ENCODE results near the gene ATP8A2. TPM values are rescaled to one million over a fixed set of nuclear protein-coding genes. Genes with fewer than 3 reads are reported as not detected.

ATP8A2 gene
- total RNA-seq, 1 experiment from 2014 or later, result 0.26 TPM

GRCh38 chr13:25879466-25879865, 507.7 kb downstream of the ATP8A2 start:
- Mint-ChIP-seq H3K9me3 (ENCODE audit: unreplicated experiment) (no peaks in the 10 kb centered on the region), H3K27me3 (ENCODE audit: insufficient read depth, unreplicated experiment) (no peaks in the 10 kb centered on the region), H3K27ac (ENCODE audit: low read depth, unreplicated experiment) (no peak overlapping the region), H3K36me3 (ENCODE audit: insufficient read depth, unreplicated experiment) (no peaks in the 10 kb centered on the region), H3K4me3 (ENCODE audit: unreplicated experiment) (no peak overlapping the region), H3K4me1 (ENCODE audit: insufficient read depth, unreplicated experiment) (no peaks in the 10 kb centered on the region)
- ChIA-PET POLR2A (interaction anchor here (0.8 kb wide), 1 partner anchor 1367 kb away, joined by 3 read pairs; the partner anchor contains the start of gene PARP4), CTCF (no interaction called here)
- intact Hi-C loops (cut with micrococcal nuclease), result no loop called here
- no TSS peak for BruUV-seq (replicated peaks)
- TF ChIP-seq, protein P1, sequence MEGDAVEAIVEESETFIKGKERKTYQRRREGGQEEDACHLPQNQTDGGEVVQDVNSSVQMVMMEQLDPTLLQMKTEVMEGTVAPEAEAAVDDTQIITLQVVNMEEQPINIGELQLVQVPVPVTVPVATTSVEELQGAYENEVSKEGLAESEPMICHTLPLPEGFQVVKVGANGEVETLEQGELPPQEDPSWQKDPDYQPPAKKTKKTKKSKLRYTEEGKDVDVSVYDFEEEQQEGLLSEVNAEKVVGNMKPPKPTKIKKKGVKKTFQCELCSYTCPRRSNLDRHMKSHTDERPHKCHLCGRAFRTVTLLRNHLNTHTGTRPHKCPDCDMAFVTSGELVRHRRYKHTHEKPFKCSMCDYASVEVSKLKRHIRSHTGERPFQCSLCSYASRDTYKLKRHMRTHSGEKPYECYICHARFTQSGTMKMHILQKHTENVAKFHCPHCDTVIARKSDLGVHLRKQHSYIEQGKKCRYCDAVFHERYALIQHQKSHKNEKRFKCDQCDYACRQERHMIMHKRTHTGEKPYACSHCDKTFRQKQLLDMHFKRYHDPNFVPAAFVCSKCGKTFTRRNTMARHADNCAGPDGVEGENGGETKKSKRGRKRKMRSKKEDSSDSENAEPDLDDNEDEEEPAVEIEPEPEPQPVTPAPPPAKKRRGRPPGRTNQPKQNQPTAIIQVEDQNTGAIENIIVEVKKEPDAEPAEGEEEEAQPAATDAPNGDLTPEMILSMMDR (IDR thresholded peaks at IDR 0.05; ENCODE audit: unreplicated experiment), result no peak
- DNase-seq (ENCODE audit: unreplicated experiment), result no peak

- Mint-ChIP-seq H3K4me1 (ENCODE audit: insufficient read depth, unreplicated experiment) (peaks cover 4% of the 10 kb centered on the region), H3K4me3 (ENCODE audit: unreplicated experiment) (no peak overlapping the region), H3K27ac (ENCODE audit: low read depth, unreplicated experiment) (no peak overlapping the region), H3K27me3 (ENCODE audit: insufficient read depth, unreplicated experiment) (no peaks in the 10 kb centered on the region), H3K36me3 (ENCODE audit: insufficient read depth, unreplicated experiment) (no peaks in the 10 kb centered on the region), H3K9me3 (ENCODE audit: unreplicated experiment) (no peaks in the 10 kb centered on the region)
- no TSS peak for BruUV-seq (replicated peaks)
- intact Hi-C loops (cut with micrococcal nuclease), result no loop called here
- DNase-seq (ENCODE audit: unreplicated experiment), result no peak
- CTCF ChIA-PET, result no interaction called here
- TF ChIP-seq, protein P1 (IDR thresholded peaks at IDR 0.05; ENCODE audit: unreplicated experiment), result no peak
- POLR2A ChIA-PET, result no interaction called here
Measured at GRCh38 chr13:25881136-25881926, 509.6 kb downstream of the ATP8A2 start.

GRCh38 chr13:25881971-25882451, 510.2 kb downstream of the ATP8A2 start:
- Mint-ChIP-seq H3K27ac (ENCODE audit: low read depth, unreplicated experiment) (no peak overlapping the region), H3K4me1 (ENCODE audit: insufficient read depth, unreplicated experiment) (peaks cover 10% of the 10 kb centered on the region), H3K36me3 (ENCODE audit: insufficient read depth, unreplicated experiment) (no peaks in the 10 kb centered on the region), H3K4me3 (ENCODE audit: unreplicated experiment) (no peak overlapping the region), H3K27me3 (ENCODE audit: insufficient read depth, unreplicated experiment) (no peaks in the 10 kb centered on the region), H3K9me3 (ENCODE audit: unreplicated experiment) (no peaks in the 10 kb centered on the region)
- CTCF ChIA-PET, result no interaction called here
- TF ChIP-seq, protein P1 (IDR thresholded peaks at IDR 0.05; ENCODE audit: unreplicated experiment), result no peak
- POLR2A ChIA-PET, result no interaction called here
- DNase-seq (ENCODE audit: unreplicated experiment), result no peak
- intact Hi-C loops (cut with micrococcal nuclease), result no loop called here
- BruUV-seq (replicated peaks), result no TSS peak

GRCh38 chr13:25882466-25883357, 510.9 kb downstream of the ATP8A2 start:
- H3K36me3 Mint-ChIP-seq (ENCODE audit: insufficient read depth, unreplicated experiment), result no peaks in the 10 kb centered on the region
- DNase-seq (ENCODE audit: unreplicated experiment), result no peak
- no peak overlapping the region for H3K27ac Mint-ChIP-seq (ENCODE audit: low read depth, unreplicated experiment)
- ChIA-PET POLR2A (no interaction called here), CTCF (interaction anchor here (0.5 to 0.6 kb wide), 3 partner anchors 282 to 1908 kb away, joined by 3 to 4 read pairs (median 3); no protein-coding TSS in a partner anchor)
- no TSS peak for BruUV-seq (replicated peaks)
- intact Hi-C loops (cut with micrococcal nuclease), result no loop called here
- no peak overlapping the region for H3K4me3 Mint-ChIP-seq (ENCODE audit: unreplicated experiment)
- H3K27me3 Mint-ChIP-seq (ENCODE audit: insufficient read depth, unreplicated experiment), result no peaks in the 10 kb centered on the region
- TF ChIP-seq, protein P1 (IDR thresholded peaks at IDR 0.05; ENCODE audit: unreplicated experiment), result no peak
- H3K4me1 Mint-ChIP-seq (ENCODE audit: insufficient read depth, unreplicated experiment), result peaks cover 12% of the 10 kb centered on the region
- H3K9me3 Mint-ChIP-seq (ENCODE audit: unreplicated experiment), result no peaks in the 10 kb centered on the region

All from MCF 10A (cell line).